Activated naive CD4-positive, alpha-beta T cell treated with anti-CD3 and anti-CD28 coated beads, Interleukin-2, amount 50 U/mL, for 72 hours (primary cell): ENCODE measurements around the gene HPS1. TPM values are rescaled to one million over a fixed set of nuclear protein-coding genes. Genes with fewer than 3 reads are reported as not detected.

ENCODE experiments used
- ATAC-seq, 2 donors: fragments of 150-1000 bp; cut with Tn5 transposase; 2 replicates each; pipeline ENCODE4 v1.10.0; 2021; ENCODE audit warnings: mild to moderate bottlenecking in 2 of 2, moderate library complexity in 2 of 2
- DNase-seq, 2 donors: peaks; one replicate each; pipeline ENCODE4 v3.0.0; 2021 to 2022; ENCODE audit warnings: low spot score in 2 of 2
- H3K27ac Mint-ChIP-seq, 2 donors: one replicate each; pipeline ENCODE4 v1.8.0; 2022; ENCODE audit warnings: mild to moderate bottlenecking in 2 of 2, mixed read lengths in 2 of 2
- H3K36me3 Mint-ChIP-seq, 2 donors: one replicate each; pipeline ENCODE4 v1.8.0; 2022; ENCODE audit warnings: mixed read lengths in 2 of 2
- H3K9me3 Mint-ChIP-seq, 2 donors: one replicate each; pipeline ENCODE4 v1.8.0; 2022; ENCODE audit warnings: mixed read lengths in 2 of 2
- total RNA-seq, 2 donors: library from RNA; stranded (reverse); gene quantifications; one replicate each; pipeline ENCODE4 v1.2.3, GENCODE V29; 2022

Gene HPS1
- total RNA-seq, 2 donors from 2014 or later: 22.8 to 57.4 TPM

- H3K9me3 Mint-ChIP-seq: no peaks in the 10 kb centered on the region
- H3K36me3 Mint-ChIP-seq: no peaks in the 10 kb centered on the region
- no peak for DNase-seq
- ATAC-seq: no peak
- peak overlapping the region in 1 of 2 donors; percentile 41 for H3K27ac Mint-ChIP-seq
These were observed 36.0 kb downstream of the HPS1 start for GRCh38 chr10:98410759-98411158.

GRCh38 chr10:98410135-98410743 lies 36.5 kb downstream of the HPS1 start:
- H3K9me3 Mint-ChIP-seq: no peaks in the 10 kb centered on the region
- H3K27ac Mint-ChIP-seq: peak overlapping the region in 1 of 2 donors; percentile 41
- no peaks in the 10 kb centered on the region for H3K36me3 Mint-ChIP-seq

GRCh38 chr10:98408799-98409198 lies 37.9 kb downstream of the HPS1 start:
- Mint-ChIP-seq H3K36me3 (peaks cover 1% of the 10 kb centered on the region in 2 donors), H3K27ac (no peak overlapping the region), H3K9me3 (no peaks in the 10 kb centered on the region)
- ATAC-seq (no peak), DNase-seq (no peak)

More at GRCh38 chr10:98410135-98410743, 36.5 kb downstream of the HPS1 start:
- ATAC-seq: no peak
- no peak for DNase-seq

- H3K27ac Mint-ChIP-seq: no peak overlapping the region
- ATAC-seq (no peak), DNase-seq (no peak)
- H3K9me3 Mint-ChIP-seq: no peaks in the 10 kb centered on the region
- H3K36me3 Mint-ChIP-seq: peaks cover 8% of the 10 kb centered on the region in 2 donors
These were observed 38.9 kb downstream of the HPS1 start for GRCh38 chr10:98407744-98408241.

- ATAC-seq (no peak), DNase-seq (no peak)
- H3K27ac Mint-ChIP-seq: no peak overlapping the region
- peaks cover 8% of the 10 kb centered on the region in 2 donors for H3K36me3 Mint-ChIP-seq
- H3K9me3 Mint-ChIP-seq: no peaks in the 10 kb centered on the region
These were observed 39.6 kb downstream of the HPS1 start for GRCh38 chr10:98407017-98407743.

GRCh38 chr10:98405422-98405821 lies 41.3 kb downstream of the HPS1 start:
- DNase-seq (no peak), ATAC-seq (no peak)
- H3K27ac Mint-ChIP-seq: no peak overlapping the region
- H3K36me3 Mint-ChIP-seq: peaks cover 8% of the 10 kb centered on the region in 2 donors
- no peaks in the 10 kb centered on the region for H3K9me3 Mint-ChIP-seq

GRCh38 chr10:98404571-98405359 lies 42.0 kb downstream of the HPS1 start:
- no peaks in the 10 kb centered on the region for H3K9me3 Mint-ChIP-seq
- H3K36me3 Mint-ChIP-seq: peaks cover 8% of the 10 kb centered on the region in 2 donors
- DNase-seq: peak in 1 of 2 donors; percentile 8
- ATAC-seq: peak; percentile 60 to 80
- peak overlapping the region in 1 of 2 donors; percentile 84 for H3K27ac Mint-ChIP-seq

- DNase-seq (no peak), ATAC-seq (peak in 1 of 2 donors; percentile 34)
- H3K36me3 Mint-ChIP-seq: peaks cover 8% of the 10 kb centered on the region in 2 donors
- H3K27ac Mint-ChIP-seq: peak overlapping the region in 1 of 2 donors; percentile 84
- no peaks in the 10 kb centered on the region for H3K9me3 Mint-ChIP-seq
These were observed 42.8 kb downstream of the HPS1 start for GRCh38 chr10:98403812-98404504.

- Mint-ChIP-seq H3K36me3 (peaks cover 8% of the 10 kb centered on the region in 2 donors), H3K9me3 (no peaks in the 10 kb centered on the region), H3K27ac (peak overlapping the region in 1 of 2 donors; percentile 84)
- ATAC-seq: no peak
- no peak for DNase-seq
These were observed 43.6 kb downstream of the HPS1 start for GRCh38 chr10:98402931-98403718.

- Mint-ChIP-seq H3K36me3 (peaks cover 8% of the 10 kb centered on the region in 2 donors), H3K9me3 (no peaks in the 10 kb centered on the region), H3K27ac (peak overlapping the region in 1 of 2 donors; percentile 24)
- ATAC-seq (no peak), DNase-seq (no peak)
These were observed 44.3 kb downstream of the HPS1 start for GRCh38 chr10:98402478-98402877.

GRCh38 chr10:98400482-98400881 lies 46.3 kb downstream of the HPS1 start:
- no peak overlapping the region for H3K27ac Mint-ChIP-seq

GRCh38 chr10:98399784-98400183 lies 47.0 kb downstream of the HPS1 start:
- H3K9me3 Mint-ChIP-seq: no peaks in the 10 kb centered on the region
- H3K27ac Mint-ChIP-seq: no peak overlapping the region
- DNase-seq (no peak), ATAC-seq (no peak)
- peaks cover 8% of the 10 kb centered on the region in 2 donors for H3K36me3 Mint-ChIP-seq

More at GRCh38 chr10:98400482-98400881, 46.3 kb downstream of the HPS1 start:
- no peaks in the 10 kb centered on the region for H3K9me3 Mint-ChIP-seq
- ATAC-seq (peak; percentile 55 to 59), DNase-seq (no peak)
- peaks cover 8% of the 10 kb centered on the region in 2 donors for H3K36me3 Mint-ChIP-seq

- ATAC-seq (no peak), DNase-seq (no peak)
- Mint-ChIP-seq H3K27ac (no peak overlapping the region), H3K36me3 (no peaks in the 10 kb centered on the region), H3K9me3 (no peaks in the 10 kb centered on the region)
These were observed 49.6 kb downstream of the HPS1 start for GRCh38 chr10:98397089-98397600.

GRCh38 chr10:98396096-98397063 lies 50.4 kb downstream of the HPS1 start:
- no peak for ATAC-seq

More at GRCh38 chr10:98396096-98397063, 50.4 kb downstream of the HPS1 start:
- H3K36me3 Mint-ChIP-seq: no peaks in the 10 kb centered on the region
- H3K9me3 Mint-ChIP-seq: no peaks in the 10 kb centered on the region
- DNase-seq: no peak
- H3K27ac Mint-ChIP-seq: no peak overlapping the region
